Measurements from ENCODE around the gene FBXW4.
A peak's percentile ranks its signal among the peaks of the same experiment; 100 is the strongest.

FBXW4 gene, protein sequence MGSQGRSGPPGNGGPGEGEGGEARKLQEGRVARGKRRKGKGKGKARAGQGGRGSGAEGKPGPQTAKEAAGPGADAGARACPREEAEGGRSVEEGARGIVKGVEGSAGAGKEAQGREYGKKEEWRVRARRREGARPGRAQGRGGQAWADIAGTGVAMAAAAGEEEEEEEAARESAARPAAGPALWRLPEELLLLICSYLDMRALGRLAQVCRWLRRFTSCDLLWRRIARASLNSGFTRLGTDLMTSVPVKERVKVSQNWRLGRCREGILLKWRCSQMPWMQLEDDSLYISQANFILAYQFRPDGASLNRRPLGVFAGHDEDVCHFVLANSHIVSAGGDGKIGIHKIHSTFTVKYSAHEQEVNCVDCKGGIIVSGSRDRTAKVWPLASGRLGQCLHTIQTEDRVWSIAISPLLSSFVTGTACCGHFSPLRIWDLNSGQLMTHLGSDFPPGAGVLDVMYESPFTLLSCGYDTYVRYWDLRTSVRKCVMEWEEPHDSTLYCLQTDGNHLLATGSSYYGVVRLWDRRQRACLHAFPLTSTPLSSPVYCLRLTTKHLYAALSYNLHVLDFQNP

GRCh38 chr10:101694674-101695403 is at the start of gene FBXW4:
Gene FBXW4, minus strand, starts transcription at chr10:101695170. Its CDS starts 65 bp downstream, at chr10:101695105.
- intact Hi-C loops (cut with DNase I) = loop anchor here (10.0 kb wide), 1 partner anchor 90 kb away; no protein-coding TSS in a partner anchor
- peak; percentile 24 to 92 (median 40) for DNase-seq

DNA sequence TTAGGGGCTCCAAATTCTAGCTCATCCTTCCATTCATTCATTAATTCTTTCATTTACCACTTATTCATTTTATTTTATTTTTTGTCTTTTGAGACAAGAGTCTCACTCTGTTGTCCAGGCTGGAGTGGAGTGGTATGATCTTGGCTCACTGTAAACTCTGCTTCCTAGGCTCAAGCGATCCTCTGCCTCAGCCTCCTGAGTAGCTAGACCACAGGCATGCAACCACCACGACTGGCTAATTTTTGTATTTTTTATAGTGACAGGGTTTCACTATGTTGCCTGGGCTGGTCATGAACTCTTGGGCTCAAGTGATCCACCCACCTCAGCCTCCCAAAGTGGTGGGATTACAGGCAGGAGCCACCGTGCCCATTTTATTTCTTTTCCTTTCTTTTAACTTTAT is 49.3 kb upstream of the FBXW4 start:
- intact Hi-C loops (cut with DNase I) = no loop called here
- DNase-seq = no peak

GRCh38 chr10:101741938-101742337 is 47.0 kb upstream of the FBXW4 start:
- intact Hi-C loops (cut with DNase I) = no loop called here
- no peak for DNase-seq

DNA sequence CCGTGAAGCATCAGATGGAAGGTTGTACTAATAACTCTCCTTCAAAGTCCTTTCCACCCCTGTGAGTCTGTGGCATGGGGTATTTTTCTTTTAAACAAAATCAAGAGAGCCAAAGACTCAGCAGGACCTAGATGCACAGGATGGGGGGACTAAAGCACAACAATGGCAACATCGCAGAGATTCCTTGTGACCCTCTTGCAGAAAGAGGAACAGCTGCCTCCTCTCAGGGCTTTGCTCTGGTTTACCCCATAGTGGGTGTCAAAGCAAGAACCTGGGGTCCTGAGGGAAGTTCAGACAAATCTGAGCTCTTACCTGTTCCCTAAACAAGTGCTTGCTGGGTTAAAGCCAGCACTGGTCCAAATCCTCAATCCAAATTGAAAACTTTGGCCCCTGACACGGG is 41.7 kb upstream of the FBXW4 start:
- intact Hi-C loops (cut with DNase I) = no loop called here
- no peak for DNase-seq

- intact Hi-C loops (cut with DNase I) = no loop called here
- no peak for DNase-seq
Measured at GRCh38 chr10:101732096-101732495, 37.1 kb upstream of the FBXW4 start.

- DNase-seq = no peak
- intact Hi-C loops (cut with DNase I) = no loop called here
Measured at GRCh38 chr10:101726115-101726387, 31.1 kb upstream of the FBXW4 start.

GRCh38 chr10:101725296-101726114 is 30.5 kb upstream of the FBXW4 start:
- intact Hi-C loops (cut with DNase I) = no loop called here
- DNase-seq = no peak

GRCh38 chr10:101724446-101724845 is 29.5 kb upstream of the FBXW4 start:
- intact Hi-C loops (cut with DNase I) = no loop called here
- DNase-seq = no peak

GRCh38 chr10:101723176-101723575 is 28.2 kb upstream of the FBXW4 start:
- no peak for DNase-seq
- intact Hi-C loops (cut with DNase I) = no loop called here

- no peak for DNase-seq
- intact Hi-C loops (cut with DNase I) = no loop called here
Measured at GRCh38 chr10:101721806-101722205, 26.8 kb upstream of the FBXW4 start.

GRCh38 chr10:101720606-101721230 is 25.7 kb upstream of the FBXW4 start:
- DNase-seq = no peak
- intact Hi-C loops (cut with DNase I) = no loop called here

GRCh38 chr10:101718690-101719275 is 23.8 kb upstream of the FBXW4 start:
- DNase-seq = no peak
- intact Hi-C loops (cut with DNase I) = no loop called here

DNA sequence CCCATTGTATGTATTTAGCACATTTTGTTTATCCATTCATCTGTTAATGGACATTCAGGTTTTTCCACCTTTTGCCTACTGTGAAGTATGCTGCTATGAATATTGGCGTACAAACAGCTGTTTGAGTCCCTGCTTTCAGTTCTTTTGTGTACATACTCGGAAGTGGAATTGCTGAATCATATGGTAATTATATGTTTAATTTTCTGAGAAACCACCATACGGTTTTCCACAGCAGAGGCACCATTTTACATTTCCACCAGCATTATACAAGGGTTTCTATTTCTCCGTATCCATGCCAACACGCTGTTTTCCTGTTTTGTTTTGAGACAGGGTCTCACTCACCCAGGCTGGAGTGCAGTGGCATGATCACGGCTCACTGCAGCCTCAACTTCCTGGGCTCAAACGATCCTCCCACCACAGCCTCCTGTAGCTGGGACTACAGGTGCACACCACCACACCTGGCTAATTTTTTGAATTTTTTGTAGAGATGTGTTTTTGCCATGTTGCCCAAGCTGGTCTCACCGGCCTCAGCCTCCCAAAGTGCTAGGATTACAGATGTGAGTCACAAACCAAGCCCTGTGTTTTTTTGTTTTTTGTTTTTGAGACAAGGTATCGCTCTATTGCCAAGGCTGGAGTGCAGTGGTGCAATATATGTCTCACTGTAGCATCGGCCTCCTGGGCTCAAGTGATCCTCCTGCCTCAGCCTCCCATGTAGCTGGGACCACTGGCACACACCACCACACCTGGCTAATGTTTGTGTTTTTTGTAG is 22.1 kb upstream of the FBXW4 start:
- no peak for DNase-seq
- intact Hi-C loops (cut with DNase I) = no loop called here

DNA sequence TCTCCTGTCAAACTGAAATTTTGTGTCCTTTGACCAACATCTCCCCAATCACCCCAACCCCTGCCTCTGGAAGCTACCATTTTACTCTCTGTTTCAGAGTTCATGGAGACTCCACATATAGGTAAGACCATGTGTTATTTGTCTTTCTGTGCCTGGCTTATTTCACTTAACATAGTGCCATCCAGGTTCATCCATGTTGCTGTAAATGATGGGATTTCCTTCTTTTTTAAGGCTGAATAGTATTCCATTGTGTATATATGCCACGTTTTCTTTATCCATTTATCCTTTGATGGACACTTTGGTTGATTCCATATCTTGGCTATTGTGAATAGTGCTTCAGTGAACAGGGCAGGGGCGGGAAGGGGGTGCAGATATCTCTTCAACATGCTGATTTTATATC is 18.0 kb upstream of the FBXW4 start:
- intact Hi-C loops (cut with DNase I) = no loop called here

DNA sequence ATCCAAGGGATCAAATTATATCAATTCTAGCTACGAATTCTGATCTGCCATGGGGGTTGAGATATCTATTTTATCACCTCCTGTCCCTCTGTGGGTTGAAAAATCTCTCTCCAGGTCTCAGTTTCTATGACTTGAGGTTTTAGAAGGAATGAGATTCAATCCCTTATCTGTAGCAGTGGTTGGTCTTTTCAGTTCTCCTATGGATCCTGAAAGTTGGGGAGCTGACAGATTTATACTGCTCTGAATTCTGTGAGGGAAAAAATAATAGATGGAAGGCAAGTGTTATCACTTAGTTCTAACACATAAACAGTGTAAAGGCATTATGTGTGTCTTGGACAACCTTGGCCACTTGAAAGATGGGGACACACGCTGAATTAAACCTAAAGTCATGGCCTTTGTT is 15.8 kb upstream of the FBXW4 start:
- intact Hi-C loops (cut with DNase I) = no loop called here
- DNase-seq = no peak

More for the DNA sequence above, 18.0 kb upstream of the FBXW4 start:
- no peak for DNase-seq

- intact Hi-C loops (cut with DNase I) = no loop called here
- no peak for DNase-seq
Measured at GRCh38 chr10:101710059-101710695, 15.2 kb upstream of the FBXW4 start.

GRCh38 chr10:101709359-101710058 is 14.5 kb upstream of the FBXW4 start:
- intact Hi-C loops (cut with DNase I) = no loop called here
- no peak for DNase-seq

- no peak for DNase-seq
- intact Hi-C loops (cut with DNase I) = no loop called here
Measured at GRCh38 chr10:101708870-101709269, 13.9 kb upstream of the FBXW4 start.
